ENCODE results near the gene HTR7.

Gene HTR7

GRCh38 chr10:90732581-90732980, 125.3 kb downstream of the HTR7 start:
- DNase-seq = no peak

DNA sequence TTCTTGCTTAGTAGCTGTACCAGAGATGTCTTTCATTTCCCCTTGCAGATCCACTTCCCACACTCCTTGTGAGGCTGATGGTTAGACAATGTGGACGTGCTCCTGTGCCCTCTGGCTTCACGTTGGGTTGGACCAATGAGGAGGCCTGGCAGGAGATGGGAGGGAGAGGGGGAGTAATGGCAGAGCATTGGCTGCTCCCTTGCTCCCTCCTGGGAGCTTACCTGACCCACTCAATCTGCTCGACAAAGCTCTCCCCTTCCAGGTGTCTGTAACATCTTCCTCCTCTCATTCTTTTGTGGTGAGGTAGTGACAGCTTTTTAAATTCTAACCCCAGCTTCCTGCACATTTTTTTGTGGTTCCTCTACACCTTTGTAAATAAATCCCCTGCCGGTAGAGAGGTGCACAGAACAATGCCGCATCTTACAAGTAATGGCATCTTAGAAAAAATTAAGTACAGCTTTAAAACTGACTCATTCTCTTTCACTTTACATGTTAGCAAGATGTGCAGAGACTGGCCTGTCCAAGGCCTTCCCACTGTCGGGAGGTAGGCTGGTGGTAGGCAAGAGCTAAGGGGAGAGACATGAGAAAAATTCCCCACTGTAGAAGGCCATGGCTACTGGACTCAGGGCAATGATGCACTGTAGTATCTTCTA, 134.3 kb downstream of the HTR7 start:
- no peak for DNase-seq

DNA sequence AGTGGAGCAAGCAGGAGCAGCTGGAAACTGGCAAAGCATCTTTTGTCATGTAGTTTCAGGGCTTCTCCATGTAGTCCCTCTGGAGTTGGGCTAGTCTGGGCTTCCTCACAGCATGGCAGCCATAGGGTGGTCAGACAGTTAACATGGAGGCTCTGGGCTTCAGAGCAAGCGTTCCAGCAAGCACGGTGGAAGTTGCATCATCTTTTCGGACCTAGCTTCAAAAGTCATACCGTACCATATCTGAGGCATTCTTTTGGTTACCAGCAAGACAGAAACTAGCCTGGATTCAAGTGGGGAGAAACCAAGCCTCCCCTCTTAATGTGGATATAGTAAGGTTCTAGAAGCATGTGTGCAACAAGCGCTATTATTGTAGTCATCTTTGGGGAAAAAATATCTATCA, 135.0 kb downstream of the HTR7 start:
- DNase-seq = no peak

DNA sequence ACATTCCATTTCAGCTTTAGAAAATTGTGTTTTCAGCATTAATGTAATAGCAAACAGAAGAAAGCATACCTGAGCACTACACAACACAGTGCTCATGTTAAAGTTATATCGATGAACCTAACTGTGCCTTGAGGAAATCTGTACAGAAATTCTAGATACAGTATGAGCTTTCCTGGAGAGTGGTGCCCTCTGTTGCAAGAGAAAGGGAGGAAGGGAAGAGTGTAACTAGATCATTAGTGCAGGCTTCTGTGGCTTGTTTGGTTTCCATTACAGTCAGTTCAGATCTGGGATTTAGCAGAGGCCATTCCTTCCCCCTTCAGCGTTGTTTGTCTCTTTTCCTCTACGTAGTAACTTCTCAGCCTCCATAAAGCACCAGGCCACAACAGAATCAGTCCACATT, 139.7 kb downstream of the HTR7 start:
- DNase-seq = no peak

- no peak for DNase-seq
These were observed 145.3 kb downstream of the HTR7 start for GRCh38 chr10:90712529-90712928.

GRCh38 chr10:90709727-90710126, 148.1 kb downstream of the HTR7 start:
- no peak for DNase-seq

- no peak for DNase-seq
These were observed 150.2 kb downstream of the HTR7 start for GRCh38 chr10:90707657-90708056.

- DNase-seq = no peak
These were observed 156.4 kb downstream of the HTR7 start for GRCh38 chr10:90701428-90701827.

- no peak for DNase-seq
These were observed 161.7 kb downstream of the HTR7 start for GRCh38 chr10:90695915-90696676.
